Activated CD8-positive, alpha-beta memory T cell treated with anti-CD3 and anti-CD28 coated beads for 4 hours (primary cell): ENCODE measurements around the gene TOM1.
"Not testable (repeated sequence)": the region's sequence is repeated elsewhere in the genome, so short reads cannot be mapped to it uniquely, and the experiment has no call there.

Source experiments
- DNase-seq, 2 donors: peaks; one replicate each; pipeline ENCODE4 v3.0.0-alpha.2; 2020; ENCODE audit warnings: low read depth in 2 of 2

Gene TOM1

GRCh38 chr22:35394810-35395563, 95.3 kb downstream of the TOM1 start:
- no peak for DNase-seq

- not testable (repeated sequence) for DNase-seq
Measured at GRCh38 chr22:35396622-35397021, 96.9 kb downstream of the TOM1 start.

DNA sequence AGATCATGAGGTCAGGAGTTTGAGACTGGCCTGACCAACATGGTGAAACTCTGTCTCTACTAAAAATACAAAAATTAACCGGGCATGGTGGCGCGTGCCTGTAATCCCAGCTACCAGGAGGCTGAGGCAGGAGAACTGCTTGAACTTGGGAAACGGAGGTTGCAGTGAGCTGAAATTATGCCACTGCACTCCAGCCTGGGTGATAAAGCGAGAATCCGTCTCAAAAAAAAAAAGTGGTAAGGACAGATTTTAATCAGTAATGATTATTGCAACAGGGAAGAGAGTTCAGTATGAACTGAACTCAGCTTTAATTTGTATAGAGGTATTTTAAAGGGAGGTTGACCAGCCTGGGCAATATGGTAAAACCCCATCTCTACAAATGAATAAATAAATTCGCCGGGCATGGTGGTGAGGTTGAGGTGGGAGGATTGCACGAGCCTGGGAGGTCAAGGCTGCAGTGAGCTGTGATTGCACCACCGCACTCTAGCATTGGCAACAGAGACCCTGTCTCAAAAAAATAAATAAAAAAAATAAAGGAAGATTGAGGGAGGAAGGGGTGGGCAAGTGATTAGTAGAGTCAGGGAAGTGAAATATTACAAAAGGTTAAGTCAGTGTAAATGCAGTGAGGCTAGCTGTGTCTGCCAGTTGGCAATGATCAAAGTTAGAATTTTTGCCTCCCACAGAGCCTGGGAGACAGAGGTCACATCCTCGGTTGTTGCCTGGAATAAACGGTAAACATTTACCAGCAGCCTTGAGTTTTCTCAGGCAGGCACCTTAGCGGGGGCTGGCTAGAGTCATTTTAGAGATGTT, 97.6 kb downstream of the TOM1 start:
- DNase-seq: no peak
